DND-41 (cell line): Measurements from ENCODE around the gene DENND2A.
A peak's percentile ranks its signal among the peaks of the same experiment; 100 is the strongest.

Source experiments
- ATAC-seq: fragments of 200-7000 bp; cut with Tn5 transposase; 3 replicates; pipeline ENCODE4 v1.9.1; 2021; ENCODE audit warnings: low read depth; ENCODE audit not compliant: insufficient read depth
- DNase-seq: peaks from one replicate; pipeline ENCODE4 v3.0.0-alpha.2; 2020
- H2AFZ ChIP-seq: 2 replicates; pipeline ENCODE4 v1.6.0; 2012; ENCODE audit warnings: low read depth, low read length
- H3K27ac ChIP-seq: 2 replicates; pipeline ENCODE4 v1.5.1; 2012; ENCODE audit warnings: low read length, inconsistent platforms
- H3K27me3 ChIP-seq: fragments of 200-600 bp; sonication (generic); 2 replicates; pipeline ENCODE4 v1.6.0; 2012; ENCODE audit warnings: low read length, mild to moderate bottlenecking, inconsistent platforms; ENCODE audit not compliant: insufficient read depth, poor library complexity
- H3K36me3 ChIP-seq: 2 replicates; pipeline ENCODE4 v1.5.1; 2012; ENCODE audit warnings: low read length, inconsistent platforms; ENCODE audit not compliant: insufficient read depth
- H3K4me1 ChIP-seq: 2 replicates; pipeline ENCODE4 v1.5.1; 2012; ENCODE audit warnings: mild to moderate bottlenecking, low read length; ENCODE audit not compliant: insufficient read depth
- H3K4me2 ChIP-seq: 2 replicates; pipeline ENCODE4 v1.6.0; 2012; ENCODE audit warnings: mild to moderate bottlenecking, moderate library complexity, low read length, inconsistent platforms; ENCODE audit not compliant: insufficient read depth
- H3K4me3 ChIP-seq, 2 experiments: fragments of 200-600 bp in 1 of 2; shearing (Covaris generic) in 1 of 2; 2 replicates each; pipeline ENCODE4 v1.5.1; 2012 to 2016; ENCODE audit warnings: inconsistent platforms in 2 of 2, low read length in 2 of 2, mild to moderate bottlenecking in 2 of 2, low read depth in 1 of 2, moderate library complexity in 1 of 2
- H3K79me2 ChIP-seq: 2 replicates; pipeline ENCODE4 v1.6.0; 2012; ENCODE audit warnings: low read length, inconsistent platforms; ENCODE audit not compliant: insufficient read depth
- H3K9ac ChIP-seq: 2 replicates; pipeline ENCODE4 v1.6.0; 2012; ENCODE audit warnings: low read depth, mild to moderate bottlenecking, inconsistent platforms, low read length, moderate library complexity
- H3K9me3 ChIP-seq: 2 replicates; pipeline ENCODE4 v1.5.1; 2012; ENCODE audit warnings: low read length, moderate library complexity, mild to moderate bottlenecking, inconsistent platforms; ENCODE audit not compliant: insufficient read depth, severe bottlenecking
- H4K20me1 ChIP-seq: 2 replicates; pipeline ENCODE4 v1.6.0; 2012; ENCODE audit warnings: low read length; ENCODE audit not compliant: insufficient read depth
- EZH2 ChIP-seq: IDR thresholded peaks from 3 replicates; pipeline ENCODE4 v1.6.1; 2012; ENCODE audit warnings: borderline replicate concordance, low read depth, mild to moderate bottlenecking, moderate library complexity, low read length, inconsistent platforms; ENCODE audit not compliant: severe bottlenecking
- TF ChIP-seq, protein P1 (sequence below): IDR thresholded peaks from 2 replicates; pipeline ENCODE4 v1.5.1; 2012; ENCODE audit warnings: borderline replicate concordance, low read length, moderate library complexity, mild to moderate bottlenecking; ENCODE audit not compliant: poor library complexity, severe bottlenecking; ENCODE audit errors: extremely low read depth

Gene DENND2A

DNA sequence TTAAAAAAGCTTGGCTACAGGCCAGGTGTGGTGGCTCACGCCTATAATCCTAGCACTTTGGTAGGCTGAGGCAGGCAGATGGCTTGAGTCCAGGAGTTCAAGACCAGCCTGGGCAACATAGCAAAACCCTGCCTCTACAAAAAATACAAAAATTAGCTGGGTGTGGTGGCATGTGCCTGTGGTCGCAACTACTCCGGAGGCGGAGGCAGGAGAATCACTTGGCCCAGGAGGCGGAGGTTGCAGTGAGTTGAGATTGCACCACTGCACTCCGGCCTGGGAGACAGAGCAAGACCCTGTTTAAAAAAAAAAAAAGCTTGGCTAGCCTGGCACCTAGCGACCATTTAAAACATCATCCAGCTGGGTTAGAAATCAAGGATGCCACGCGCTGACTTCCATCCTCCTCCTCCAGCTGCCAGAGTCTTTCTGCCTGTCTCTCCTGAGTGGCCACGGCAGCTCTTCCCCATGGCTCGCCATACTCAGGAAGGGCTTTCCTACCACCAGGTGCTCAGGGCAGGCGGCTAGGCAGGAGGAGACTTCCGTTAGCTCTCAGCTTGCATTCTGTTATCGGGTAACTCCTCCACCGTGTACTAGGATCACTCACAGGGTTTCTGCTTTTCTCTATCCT is 45.0 kb downstream of the DENND2A start:
- H3K4me3 ChIP-seq = no peak overlapping the region

DNA sequence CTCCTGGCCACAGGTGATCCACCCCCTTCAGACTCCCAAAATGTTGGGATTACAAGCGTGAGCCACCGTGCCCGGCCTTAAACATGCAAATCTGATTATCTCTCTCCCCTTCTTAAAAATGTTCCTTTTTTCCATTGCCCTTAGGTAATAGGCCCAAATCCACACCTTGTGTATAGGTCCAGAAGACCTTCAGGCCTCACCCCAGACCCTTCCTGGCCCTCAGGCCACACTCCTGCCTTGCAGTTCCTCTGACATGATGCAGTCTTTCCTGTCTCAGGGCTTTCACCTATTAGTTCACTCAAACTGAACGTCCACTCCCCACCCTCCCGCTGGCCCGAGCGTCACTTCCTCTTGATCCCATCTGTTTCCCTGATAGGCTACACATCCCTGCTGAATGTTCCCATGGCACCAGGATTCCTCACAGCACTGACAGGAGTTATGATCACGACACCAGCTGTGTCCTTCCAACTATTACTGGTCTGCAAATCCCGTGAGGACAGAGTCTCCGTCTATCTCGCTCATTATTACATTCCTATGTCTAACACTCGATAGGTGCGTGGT is 46.4 kb downstream of the DENND2A start:
- DNase-seq (no peak), ATAC-seq (no peak)
- Histone ChIP-seq H3K36me3 (no peaks in the 10 kb centered on the region), H3K4me3 (no peak overlapping the region), H3K4me1 (no peaks in the 10 kb centered on the region), H3K9me3 (no peaks in the 10 kb centered on the region), H3K27me3 (no peaks in the 10 kb centered on the region), H2AFZ (no peak overlapping the region), H4K20me1 (no peaks in the 10 kb centered on the region), H3K9ac (no peak overlapping the region), H3K79me2 (no peaks in the 10 kb centered on the region), H3K4me2 (no peak overlapping the region), H3K27ac (no peak overlapping the region)
- TF ChIP-seq EZH2 = no peak
- TF ChIP-seq, protein P1, sequence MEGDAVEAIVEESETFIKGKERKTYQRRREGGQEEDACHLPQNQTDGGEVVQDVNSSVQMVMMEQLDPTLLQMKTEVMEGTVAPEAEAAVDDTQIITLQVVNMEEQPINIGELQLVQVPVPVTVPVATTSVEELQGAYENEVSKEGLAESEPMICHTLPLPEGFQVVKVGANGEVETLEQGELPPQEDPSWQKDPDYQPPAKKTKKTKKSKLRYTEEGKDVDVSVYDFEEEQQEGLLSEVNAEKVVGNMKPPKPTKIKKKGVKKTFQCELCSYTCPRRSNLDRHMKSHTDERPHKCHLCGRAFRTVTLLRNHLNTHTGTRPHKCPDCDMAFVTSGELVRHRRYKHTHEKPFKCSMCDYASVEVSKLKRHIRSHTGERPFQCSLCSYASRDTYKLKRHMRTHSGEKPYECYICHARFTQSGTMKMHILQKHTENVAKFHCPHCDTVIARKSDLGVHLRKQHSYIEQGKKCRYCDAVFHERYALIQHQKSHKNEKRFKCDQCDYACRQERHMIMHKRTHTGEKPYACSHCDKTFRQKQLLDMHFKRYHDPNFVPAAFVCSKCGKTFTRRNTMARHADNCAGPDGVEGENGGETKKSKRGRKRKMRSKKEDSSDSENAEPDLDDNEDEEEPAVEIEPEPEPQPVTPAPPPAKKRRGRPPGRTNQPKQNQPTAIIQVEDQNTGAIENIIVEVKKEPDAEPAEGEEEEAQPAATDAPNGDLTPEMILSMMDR = no peak

More for the DNA sequence above, 45.0 kb downstream of the DENND2A start:
- H3K4me2 ChIP-seq = no peak overlapping the region
- no peaks in the 10 kb centered on the region for H3K4me1 ChIP-seq
- H3K27me3 ChIP-seq = peaks cover 8% of the 10 kb centered on the region
- H3K79me2 ChIP-seq = no peaks in the 10 kb centered on the region
- H3K36me3 ChIP-seq = no peaks in the 10 kb centered on the region
- TF ChIP-seq, protein P1 = no peak
- TF ChIP-seq EZH2 = no peak
- DNase-seq (no peak), ATAC-seq (no peak)
- no peaks in the 10 kb centered on the region for H3K9me3 ChIP-seq
- no peak overlapping the region for H3K9ac ChIP-seq
- H4K20me1 ChIP-seq = no peaks in the 10 kb centered on the region
- H3K27ac ChIP-seq = no peak overlapping the region
- no peak overlapping the region for H2AFZ ChIP-seq

DNA sequence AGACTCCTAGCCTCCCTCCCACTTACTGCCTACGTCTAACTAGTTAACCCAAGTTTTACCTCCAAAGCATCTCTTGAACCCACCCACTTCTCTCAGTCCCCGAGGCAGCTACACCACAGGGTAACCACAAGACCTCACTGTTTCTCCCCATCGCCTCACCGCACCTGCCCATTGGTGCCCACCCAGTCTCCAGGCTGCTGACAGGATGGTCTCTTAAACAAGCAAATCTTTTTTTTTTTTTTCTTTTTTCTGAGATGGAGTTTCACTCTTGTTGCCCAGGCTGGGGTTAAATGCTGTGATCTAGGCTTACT is 47.0 kb downstream of the DENND2A start:
- H3K4me1 ChIP-seq = no peaks in the 10 kb centered on the region
- no peak overlapping the region for H3K4me2 ChIP-seq
- H3K4me3 ChIP-seq = no peak overlapping the region
- H3K27me3 ChIP-seq = no peaks in the 10 kb centered on the region
- ATAC-seq (peak; percentile 90), DNase-seq (peak; percentile 63)
- no peaks in the 10 kb centered on the region for H3K79me2 ChIP-seq
- H4K20me1 ChIP-seq = no peaks in the 10 kb centered on the region
- no peak overlapping the region for H2AFZ ChIP-seq
- H3K9me3 ChIP-seq = no peaks in the 10 kb centered on the region
- no peak overlapping the region for H3K9ac ChIP-seq
- no peaks in the 10 kb centered on the region for H3K36me3 ChIP-seq
- no peak overlapping the region for H3K27ac ChIP-seq
- no peak for TF ChIP-seq EZH2
- TF ChIP-seq, protein P1 = no peak
